Thoracic aorta (tissue), 2 donors: ENCODE measurements around the gene PLD4. TPM values are rescaled to one million over a fixed set of nuclear protein-coding genes. Genes with fewer than 3 reads are reported as not detected.

Experiments used
- ATAC-seq: fragments of 150-250 bp; one replicate; pipeline ENCODE4 v1.8.0; 2017; ENCODE audit warnings: low read depth; ENCODE audit not compliant: insufficient number of reproducible peaks, low FRiP score
- DNase-seq: peaks from one replicate; pipeline ENCODE4 v3.0.0-alpha.2; 2020; ENCODE audit warnings: low spot score
- H3K27ac ChIP-seq, 2 donors: fragments of 200-600 bp; sonication (generic); 1 replicate in 1 of 2; 2 replicates in 1 of 2; pipeline ENCODE4 v1.5.1; 2016; ENCODE audit warnings: mild to moderate bottlenecking in 2 of 2, moderate library complexity in 2 of 2
- H3K27me3 ChIP-seq: fragments of 200-600 bp; sonication (generic); replicated peaks from 2 replicates; pipeline ENCODE4 v1.6.0; 2016; ENCODE audit warnings: mild to moderate bottlenecking; ENCODE audit not compliant: insufficient read depth
- H3K36me3 ChIP-seq: fragments of 200-600 bp; sonication (generic); one replicate; pipeline ENCODE4 v1.5.1; 2016
- H3K4me1 ChIP-seq, 2 donors: fragments of 200-600 bp; sonication (generic); 1 replicate in 1 of 2; 2 replicates in 1 of 2; pipeline versions ENCODE4 v1.5.1 to v1.6.0; 2016; ENCODE audit warnings: low read depth in 2 of 2, mild to moderate bottlenecking in 1 of 2; ENCODE audit not compliant: control insufficient read depth in 1 of 2
- H3K4me3 ChIP-seq: fragments of 200-600 bp; sonication (generic); 2 replicates; pipeline ENCODE4 v1.5.1; 2016; ENCODE audit warnings: mild to moderate bottlenecking
- H3K9me3 ChIP-seq: fragments of 200-600 bp; sonication (generic); 2 replicates; pipeline ENCODE4 v1.5.1; 2016
- CTCF ChIP-seq: fragments of 200-600 bp; sonication (generic); IDR thresholded peaks from one replicate; pipeline ENCODE4 v1.5.1; 2019; ENCODE audit warnings: antibody characterized with exemption
- total RNA-seq, 2 donors: library from RNA; depleted of rRNA; stranded (reverse); fragments of >200 nt; gene quantifications; one replicate each; pipeline versions ENCODE4 v1.1.0 to v1.2.3, GENCODE V29; 2016

PLD4 gene
- total RNA-seq, 2 donors from 2014 or later: 0.35 TPM; not detected in 1

- Histone ChIP-seq H3K27me3 (no peaks in the 10 kb centered on the region), H3K4me1 (peaks cover 0 to 6% of the 10 kb centered on the region in 2 donors), H3K9me3 (no peaks in the 10 kb centered on the region), H3K27ac (no peak overlapping the region), H3K36me3 (no peaks in the 10 kb centered on the region), H3K4me3 (no peak overlapping the region)
- ATAC-seq (no peak), DNase-seq (no peak)
- no peak for TF ChIP-seq CTCF
Measured at GRCh38 chr14:104927432-104927816, 2.7 kb downstream of the PLD4 start.

GRCh38 chr14:104927901-104928300 lies 3.2 kb downstream of the PLD4 start:
- TF ChIP-seq CTCF: no peak
- H3K27me3 ChIP-seq: no peaks in the 10 kb centered on the region
- ATAC-seq: no peak
- no peak overlapping the region for H3K4me3 ChIP-seq
- H3K36me3 ChIP-seq: no peaks in the 10 kb centered on the region
- no peaks in the 10 kb centered on the region for H3K9me3 ChIP-seq
- no peak overlapping the region for H3K27ac ChIP-seq
- peaks cover 0 to 10% of the 10 kb centered on the region in 2 donors for H3K4me1 ChIP-seq
- no peak for DNase-seq

- Histone ChIP-seq H3K9me3 (no peaks in the 10 kb centered on the region), H3K4me3 (no peak overlapping the region), H3K27ac (no peak overlapping the region), H3K27me3 (no peaks in the 10 kb centered on the region), H3K4me1 (peaks cover 0 to 11% of the 10 kb centered on the region in 2 donors), H3K36me3 (no peaks in the 10 kb centered on the region)
- TF ChIP-seq CTCF: no peak
- no peak for ATAC-seq
- DNase-seq: no peak
Measured at GRCh38 chr14:104928391-104929133, 3.9 kb downstream of the PLD4 start.

- Histone ChIP-seq H3K4me3 (no peak overlapping the region), H3K4me1 (peaks cover 0 to 17% of the 10 kb centered on the region in 2 donors), H3K27me3 (no peaks in the 10 kb centered on the region), H3K27ac (no peak overlapping the region), H3K9me3 (no peaks in the 10 kb centered on the region), H3K36me3 (no peaks in the 10 kb centered on the region)
- no peak for TF ChIP-seq CTCF
- no peak for ATAC-seq
- no peak for DNase-seq
Measured at GRCh38 chr14:104929268-104930230, 4.9 kb downstream of the PLD4 start.
